ENCODE measurements around the gene PCSK9. TPM values are rescaled to one million over a fixed set of nuclear protein-coding genes. Genes with fewer than 3 reads are reported as not detected.
"Not testable (repeated sequence)": the region's sequence is repeated elsewhere in the genome, so short reads cannot be mapped to it uniquely, and the experiment has no call there.

PCSK9 gene
- total RNA-seq, 2 donors from 2014 or later, result 12.6 to 37.0 TPM

DNA sequence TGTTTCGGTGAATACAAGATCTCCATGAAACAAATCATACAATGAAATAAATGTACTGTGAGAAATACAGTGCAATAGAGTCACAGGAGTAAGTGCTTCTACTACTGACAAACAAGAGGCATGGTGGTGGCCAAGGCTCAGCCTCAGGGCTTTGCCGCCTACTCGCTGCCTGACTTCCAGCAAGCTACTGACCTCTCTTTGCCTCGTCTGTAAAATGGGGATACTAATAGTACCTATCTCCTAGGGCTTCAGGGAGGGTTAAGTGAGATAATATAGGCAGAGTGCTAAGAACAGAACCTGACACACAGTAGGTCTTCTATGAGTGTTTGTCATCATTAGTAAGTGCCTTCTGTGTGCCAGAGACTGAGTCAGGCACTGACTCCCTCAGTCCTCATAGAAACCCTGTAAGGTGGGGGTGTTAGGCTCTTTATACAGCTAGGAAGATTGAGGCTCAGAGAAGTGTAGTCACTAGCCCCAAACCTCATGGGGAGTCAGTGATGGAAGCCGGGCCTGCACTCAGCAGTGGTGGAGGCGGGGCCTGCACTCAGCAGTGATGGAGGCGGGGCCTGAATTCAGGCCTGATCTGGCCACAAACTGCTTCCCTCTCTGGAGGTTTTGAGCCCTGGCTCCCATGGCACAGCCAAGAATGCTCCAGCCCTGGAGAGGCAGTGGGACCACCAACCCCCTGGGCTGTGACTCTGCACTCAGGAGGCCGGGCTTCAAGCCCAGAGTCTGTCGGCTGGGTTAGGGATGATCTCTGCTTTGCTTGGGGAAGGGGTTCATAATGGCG is 33.8 kb upstream of the PCSK9 start:
- intact Hi-C loops (cut with DNase I, micrococcal nuclease), result no loop called here
- ATAC-seq (no peak), DNase-seq (no peak)

DNA sequence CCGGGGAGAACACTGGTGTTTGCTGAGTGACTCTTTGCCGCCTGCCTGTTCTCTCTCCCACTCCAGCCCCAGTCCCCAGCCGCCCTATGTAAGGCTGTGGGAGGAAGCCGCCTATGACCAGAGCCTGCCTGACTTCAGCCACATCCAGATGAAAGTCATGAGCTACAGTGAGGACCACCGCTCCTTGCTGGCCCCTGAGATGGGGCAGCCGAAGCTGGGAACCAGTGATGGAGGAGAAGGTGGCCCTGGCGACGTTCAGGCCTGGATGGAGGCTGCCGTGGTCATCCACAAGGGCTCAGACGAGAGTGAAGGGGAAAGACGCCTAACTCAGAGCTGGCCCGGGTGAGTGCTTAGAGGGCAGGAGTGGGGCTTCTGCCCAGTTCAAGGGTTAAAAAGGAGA is 32.4 kb upstream of the PCSK9 start:
- no peak for ATAC-seq
- intact Hi-C loops (cut with DNase I, micrococcal nuclease), result no loop called here
- DNase-seq, result no peak

DNA sequence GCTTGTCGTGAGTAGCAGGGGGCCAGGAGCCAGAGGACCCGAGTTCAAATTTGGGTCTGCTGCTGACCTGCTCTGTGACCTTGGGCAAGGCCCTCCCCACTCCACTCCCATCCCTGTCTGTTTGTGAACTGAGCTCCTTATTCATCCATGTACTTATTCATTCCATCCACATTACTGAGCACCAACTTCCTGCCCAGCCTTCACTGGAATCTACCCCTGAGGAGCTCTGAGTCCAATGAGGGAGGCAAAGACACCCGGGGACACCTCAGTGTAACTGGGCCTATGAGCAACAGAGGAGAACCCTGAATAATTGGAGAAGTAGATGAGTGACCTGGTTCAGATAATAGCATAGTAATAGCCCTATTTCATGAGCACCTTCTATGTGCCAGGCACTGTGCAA is 31.7 kb upstream of the PCSK9 start:
- ATAC-seq (no peak), DNase-seq (no peak)
- intact Hi-C loops (cut with DNase I, micrococcal nuclease), result no loop called here

DNA sequence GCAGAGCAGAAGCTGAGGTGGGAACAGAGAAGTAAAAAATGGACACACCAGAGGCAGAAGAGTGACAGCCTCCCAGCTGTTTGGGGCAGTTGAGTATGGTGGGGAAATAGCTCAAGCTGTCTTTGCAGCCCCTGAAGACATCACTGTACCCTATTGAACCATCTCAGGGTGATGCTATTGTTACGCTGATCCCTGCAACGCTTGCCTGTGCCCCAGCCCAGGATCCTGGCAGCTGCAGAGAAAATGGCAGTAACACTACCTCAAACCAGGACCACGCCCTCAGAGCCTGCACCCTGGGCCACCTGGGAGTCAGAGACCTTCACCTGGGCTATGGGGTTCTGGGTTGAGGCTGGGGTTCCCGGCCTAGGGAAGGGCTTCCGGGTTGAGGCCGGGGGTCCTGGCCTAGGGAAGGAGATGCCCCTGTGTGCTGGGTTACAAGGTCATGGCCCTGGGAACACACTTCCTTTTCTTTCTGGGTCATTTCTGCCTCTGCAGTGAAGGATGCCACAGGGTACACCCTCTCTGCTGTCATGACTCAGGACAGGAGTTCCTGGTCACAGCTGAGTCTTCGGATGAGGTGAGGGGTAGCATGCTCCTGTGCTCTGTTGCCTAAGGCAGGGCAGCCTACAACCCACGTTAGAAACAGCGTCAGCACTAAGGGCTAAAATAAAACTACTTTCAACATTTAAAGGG is 29.0 kb upstream of the PCSK9 start:
- ATAC-seq (no peak), DNase-seq (no peak)
- intact Hi-C loops (cut with DNase I, micrococcal nuclease), result no loop called here

DNA sequence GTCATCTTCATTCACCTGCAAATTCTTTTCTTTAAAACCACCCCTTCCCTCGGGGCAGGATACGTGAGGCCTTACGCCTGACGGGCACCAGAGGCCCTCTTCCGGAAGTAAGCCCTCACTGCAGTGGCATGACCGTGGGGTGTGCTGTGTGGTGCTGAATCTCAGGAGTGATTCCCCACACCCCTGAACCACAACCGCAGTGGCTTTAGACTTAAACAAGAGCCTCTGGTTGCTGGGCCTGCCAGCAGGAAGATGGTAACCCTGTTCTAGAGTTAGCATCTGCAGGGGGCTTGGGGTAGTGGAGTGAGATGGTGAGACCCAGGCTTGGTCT is 28.5 kb upstream of the PCSK9 start:
- intact Hi-C loops (cut with DNase I, micrococcal nuclease), result no loop called here
- DNase-seq (no peak), ATAC-seq (no peak)

DNA sequence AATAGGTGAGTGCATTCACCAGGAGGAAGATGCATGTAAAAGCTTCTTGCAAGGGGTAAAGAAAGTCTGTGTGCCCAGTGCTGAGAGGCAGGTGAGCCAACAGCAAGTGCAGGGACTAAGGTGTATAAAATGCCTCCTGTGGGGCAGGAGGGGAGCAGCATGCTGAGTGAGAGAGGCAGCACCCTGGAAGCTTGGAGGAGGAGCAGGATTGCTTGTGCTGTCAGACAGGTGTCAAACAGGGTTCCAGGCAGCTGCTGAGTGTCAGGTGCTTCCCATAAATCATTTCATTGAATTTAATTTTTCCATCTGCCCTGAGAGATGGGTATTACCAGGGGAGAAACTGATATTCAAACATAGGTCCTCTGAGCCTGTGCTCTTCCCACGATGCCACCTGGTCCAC is 26.7 kb upstream of the PCSK9 start:
- DNase-seq, result no peak
- ATAC-seq, result no peak
- intact Hi-C loops (cut with DNase I, micrococcal nuclease), result no loop called here

DNA sequence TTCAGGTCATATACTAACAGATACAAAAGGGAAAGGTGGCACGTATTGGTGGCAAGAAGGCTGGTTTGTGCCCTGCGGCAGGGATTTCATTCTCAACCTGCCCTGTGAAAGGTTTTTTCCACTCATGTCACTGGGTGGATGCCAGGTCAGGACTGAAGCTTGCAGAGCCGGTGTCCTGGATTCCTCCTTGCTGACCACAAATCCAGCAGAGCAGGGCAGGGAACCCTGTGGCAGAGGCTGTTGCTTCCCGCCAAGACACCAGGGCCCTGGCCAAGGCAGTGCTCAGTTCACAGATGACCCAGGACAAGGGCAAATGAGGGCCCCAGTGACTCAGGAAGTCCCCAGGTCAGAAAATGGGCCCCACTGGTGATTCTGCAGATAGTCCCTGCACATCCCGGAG is 24.2 kb upstream of the PCSK9 start:
- ATAC-seq (no peak), DNase-seq (no peak)
- intact Hi-C loops (cut with DNase I, micrococcal nuclease), result no loop called here

DNA sequence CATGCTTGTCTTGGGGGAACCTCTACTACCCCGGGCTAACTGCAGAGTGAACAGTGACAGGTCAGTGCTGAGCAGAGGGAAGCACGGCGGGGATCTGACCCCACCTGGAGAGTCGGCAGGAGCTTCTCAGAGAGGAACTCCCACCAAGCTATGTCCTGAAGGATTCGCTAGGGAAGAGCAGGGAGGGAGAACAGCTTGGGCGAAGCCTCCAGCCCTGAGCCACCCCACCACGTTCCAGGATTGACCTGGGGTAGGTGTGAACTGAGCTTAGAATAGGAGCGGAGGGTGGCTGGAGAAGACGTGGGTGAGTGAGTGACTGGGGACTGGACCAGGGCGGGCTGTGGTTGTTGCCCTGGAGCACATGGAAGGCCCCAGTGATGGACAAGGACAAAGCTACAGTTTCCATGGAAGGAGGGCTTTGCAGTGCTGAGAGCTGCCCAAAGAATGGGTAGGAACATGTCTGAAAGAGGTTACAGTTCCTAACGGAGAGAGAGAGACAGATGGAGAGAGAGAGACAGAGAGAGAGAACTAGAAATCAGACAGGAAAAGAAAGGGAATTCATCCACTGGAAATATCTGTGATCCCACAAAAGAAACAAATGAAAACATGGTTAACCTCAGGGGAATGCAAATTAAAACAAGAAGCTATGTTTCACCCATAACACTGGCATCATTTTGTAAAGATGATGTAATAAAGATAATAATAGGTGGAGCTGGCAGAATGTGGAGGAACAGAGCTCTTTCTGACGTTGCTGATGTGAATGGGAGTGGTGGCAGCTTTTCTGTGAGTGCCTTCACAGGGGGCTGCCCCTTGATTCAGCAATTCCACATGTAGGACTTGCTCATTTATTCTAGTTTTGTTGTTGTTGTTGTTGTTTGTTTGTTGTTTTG is 23.4 kb upstream of the PCSK9 start:
- DNase-seq (no peak), ATAC-seq (no peak)
- intact Hi-C loops (cut with DNase I, micrococcal nuclease), result no loop called here

DNA sequence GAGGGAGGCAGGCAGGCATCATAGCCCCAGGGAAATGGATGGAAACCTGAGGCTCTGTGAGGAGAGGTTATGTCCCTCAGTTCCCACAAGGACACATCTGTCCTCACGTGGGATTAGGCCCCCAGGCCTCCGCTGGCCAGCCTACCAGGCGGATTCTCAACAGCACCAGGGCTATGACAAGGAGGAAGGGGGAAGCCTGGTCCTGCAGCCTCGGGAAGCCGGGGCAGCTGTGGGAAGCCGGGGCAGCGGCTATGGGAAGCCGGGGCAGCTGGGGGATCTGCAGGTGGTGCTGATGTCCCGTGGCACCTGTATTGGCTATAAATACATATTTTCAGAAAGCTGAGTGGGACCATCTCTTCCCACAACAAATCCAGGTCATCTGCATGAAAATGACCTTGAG is 21.0 kb upstream of the PCSK9 start:
- no peak for ATAC-seq
- DNase-seq, result no peak
- intact Hi-C loops (cut with DNase I, micrococcal nuclease), result no loop called here

DNA sequence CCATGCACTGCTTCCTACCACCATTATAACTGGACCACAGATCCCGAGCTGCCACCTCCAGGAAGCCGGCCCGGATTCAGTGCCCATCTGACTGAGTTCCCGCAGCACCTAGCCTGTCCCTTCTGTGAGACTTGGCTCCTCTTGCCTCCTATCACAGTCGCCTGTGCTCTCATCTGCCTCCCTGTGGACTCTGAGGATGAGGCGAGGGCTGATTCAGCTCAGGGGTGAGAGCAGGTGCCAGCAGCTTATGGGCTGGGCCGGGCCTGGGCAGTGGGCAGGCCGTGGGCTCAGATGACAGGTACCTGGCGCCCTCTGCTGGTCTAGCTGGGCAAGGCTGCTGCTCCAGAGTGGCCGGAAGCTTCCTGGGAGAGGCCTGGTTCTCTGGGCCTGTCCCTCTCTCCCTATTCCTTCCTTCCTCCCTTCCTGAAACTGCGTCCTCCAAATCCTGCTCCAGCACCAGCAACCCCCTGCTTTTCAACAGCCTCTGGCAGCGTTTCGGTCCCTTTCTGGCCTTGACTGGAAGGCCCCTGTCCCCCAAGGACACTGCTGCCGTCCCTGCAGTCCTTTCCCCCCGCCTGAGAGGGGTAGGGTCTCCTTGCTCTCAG is 17.3 kb upstream of the PCSK9 start:
- intact Hi-C loops (cut with DNase I, micrococcal nuclease), result no loop called here
- ATAC-seq, result peak; percentile 99

DNA sequence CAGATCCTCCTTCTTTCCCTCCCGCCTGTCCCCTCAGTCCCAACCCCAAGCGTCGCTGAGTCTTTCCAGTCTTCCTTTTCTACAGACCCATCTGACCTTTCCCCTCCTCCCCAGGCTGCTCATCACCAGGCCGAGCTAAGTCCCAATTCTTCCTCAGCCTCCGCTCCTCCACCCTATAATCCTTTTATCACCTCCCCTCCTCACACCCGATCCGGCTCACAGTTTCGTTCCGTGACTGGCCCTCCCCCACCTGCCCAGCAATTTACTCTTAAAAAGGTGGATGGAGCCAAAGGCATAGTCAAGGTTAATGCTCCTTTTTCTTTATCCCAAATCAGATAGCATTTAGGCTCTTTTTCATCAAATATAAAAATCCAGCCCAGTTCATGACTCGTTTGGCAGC is 15.2 kb upstream of the PCSK9 start:
- ATAC-seq; DNase-seq; intact Hi-C loops (cut with DNase I, micrococcal nuclease): not testable (repeated sequence)

More for the DNA sequence above, 17.3 kb upstream of the PCSK9 start:
- DNase-seq, result peak; percentile 80 to 91

DNA sequence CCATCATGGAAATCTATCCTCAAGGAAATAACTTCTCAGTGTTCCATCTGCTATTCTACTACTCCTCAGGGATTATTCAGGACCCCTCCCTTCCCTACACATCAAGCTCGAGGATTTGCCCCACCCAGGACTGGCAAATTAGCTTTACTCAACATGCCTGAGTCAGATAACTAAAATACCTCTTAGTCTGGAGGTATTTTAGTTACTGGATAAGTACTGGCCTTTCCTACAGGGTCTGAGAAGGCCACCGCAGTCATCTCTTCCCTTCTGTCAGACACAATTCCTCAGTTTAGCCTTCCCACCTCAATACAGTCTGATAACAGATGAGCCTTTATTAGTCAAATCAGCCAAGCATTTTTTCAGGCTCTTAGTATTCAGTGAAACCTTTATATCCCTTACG is 12.7 kb upstream of the PCSK9 start:
- DNase-seq; intact Hi-C loops (cut with DNase I, micrococcal nuclease): not testable (repeated sequence)

DNA sequence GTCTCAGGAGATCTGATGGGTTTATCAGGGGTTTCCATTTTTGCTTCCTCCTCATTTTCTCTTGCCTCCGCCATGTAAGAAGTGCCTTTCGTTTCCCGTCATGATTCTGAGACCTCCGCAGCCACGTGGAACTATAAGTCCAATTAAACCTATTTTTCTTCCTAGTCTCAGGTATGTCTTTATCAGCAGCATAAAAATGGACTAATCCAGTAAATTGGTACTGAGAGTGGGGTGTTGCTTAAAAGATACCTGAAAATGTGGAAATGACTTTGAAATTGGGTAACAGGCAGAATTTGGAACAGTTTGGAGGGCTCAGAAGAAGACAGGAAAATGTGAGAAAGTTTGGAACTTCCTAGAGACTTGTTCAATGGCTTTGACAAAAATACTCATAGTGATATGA is 8.2 kb upstream of the PCSK9 start:
- DNase-seq; ATAC-seq; intact Hi-C loops (cut with DNase I, micrococcal nuclease): not testable (repeated sequence)

More for the DNA sequence above, 12.7 kb upstream of the PCSK9 start:
- ATAC-seq, result not testable (repeated sequence)

DNA sequence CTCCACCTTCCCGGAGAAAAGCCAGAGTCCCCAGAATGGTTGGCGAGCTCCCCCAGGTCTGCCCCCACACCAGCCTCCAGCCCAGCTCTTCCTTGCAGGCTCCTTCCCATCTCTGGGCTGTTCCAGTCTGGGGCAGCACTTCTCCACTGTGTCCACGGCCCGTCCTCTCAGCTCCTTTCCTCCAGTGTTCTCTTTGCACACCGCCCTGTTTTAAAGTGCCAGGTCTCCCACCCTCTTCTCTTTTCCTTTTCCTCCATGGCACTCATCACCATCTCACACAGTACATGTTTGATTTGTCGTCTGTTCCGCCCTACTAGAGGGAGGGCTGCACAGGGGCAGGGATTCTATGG is 6.1 kb upstream of the PCSK9 start:
- intact Hi-C loops (cut with DNase I, micrococcal nuclease), result no loop called here
- DNase-seq, result no peak
- no peak for ATAC-seq

DNA sequence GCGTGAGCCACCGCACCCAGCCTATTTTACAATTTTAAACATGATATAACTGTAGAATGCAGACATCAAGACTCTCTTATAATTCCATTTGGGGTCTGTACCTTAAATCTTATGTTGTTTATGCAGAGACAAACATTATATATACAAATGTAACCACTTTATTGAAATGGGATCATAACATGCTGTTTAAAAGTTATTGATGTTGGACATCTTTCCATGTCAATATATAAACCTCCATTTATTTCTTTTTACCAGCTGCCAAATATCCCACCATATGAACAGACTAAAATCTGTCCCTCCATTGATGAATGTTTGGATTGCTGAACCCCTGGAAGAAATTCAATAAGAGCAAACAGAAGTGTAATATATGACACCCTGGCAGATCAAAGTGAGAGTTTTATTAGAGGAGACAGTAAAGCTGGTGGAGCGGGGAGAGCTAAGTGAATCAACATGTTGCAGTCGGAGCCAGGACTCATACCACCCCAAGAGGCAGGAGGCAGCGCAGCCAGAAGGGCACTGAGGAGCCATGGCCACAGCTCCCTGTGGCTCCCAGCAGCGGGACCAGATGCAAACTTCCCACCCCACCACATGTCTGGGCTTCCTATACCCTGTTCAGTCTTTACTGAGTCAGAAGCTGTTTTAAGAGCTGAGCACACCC is 4.7 kb upstream of the PCSK9 start:
- ATAC-seq (no peak), DNase-seq (no peak)
- intact Hi-C loops (cut with DNase I, micrococcal nuclease), result no loop called here

DNA sequence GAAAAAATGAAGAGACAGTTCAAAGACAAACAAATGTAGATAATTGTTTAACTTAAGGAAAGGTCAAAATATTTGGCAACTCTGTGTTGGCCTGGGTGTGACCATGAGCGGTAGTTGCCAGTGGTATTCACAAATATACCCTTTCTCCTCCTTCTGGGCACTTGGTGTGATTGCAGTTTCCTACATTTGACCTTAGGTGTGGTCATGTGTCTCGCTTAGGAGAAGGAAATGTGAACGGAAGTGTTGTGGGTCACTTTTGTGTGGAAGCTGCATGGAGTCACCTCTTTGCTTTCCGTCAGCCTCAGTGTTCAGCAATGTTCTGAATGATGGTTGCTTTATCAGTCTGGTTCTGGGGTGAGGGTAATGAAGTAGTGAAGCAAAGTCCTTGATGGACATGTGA is 3.4 kb upstream of the PCSK9 start:
- ATAC-seq, result peak; percentile 21
- intact Hi-C loops (cut with DNase I, micrococcal nuclease), result no loop called here

DNA sequence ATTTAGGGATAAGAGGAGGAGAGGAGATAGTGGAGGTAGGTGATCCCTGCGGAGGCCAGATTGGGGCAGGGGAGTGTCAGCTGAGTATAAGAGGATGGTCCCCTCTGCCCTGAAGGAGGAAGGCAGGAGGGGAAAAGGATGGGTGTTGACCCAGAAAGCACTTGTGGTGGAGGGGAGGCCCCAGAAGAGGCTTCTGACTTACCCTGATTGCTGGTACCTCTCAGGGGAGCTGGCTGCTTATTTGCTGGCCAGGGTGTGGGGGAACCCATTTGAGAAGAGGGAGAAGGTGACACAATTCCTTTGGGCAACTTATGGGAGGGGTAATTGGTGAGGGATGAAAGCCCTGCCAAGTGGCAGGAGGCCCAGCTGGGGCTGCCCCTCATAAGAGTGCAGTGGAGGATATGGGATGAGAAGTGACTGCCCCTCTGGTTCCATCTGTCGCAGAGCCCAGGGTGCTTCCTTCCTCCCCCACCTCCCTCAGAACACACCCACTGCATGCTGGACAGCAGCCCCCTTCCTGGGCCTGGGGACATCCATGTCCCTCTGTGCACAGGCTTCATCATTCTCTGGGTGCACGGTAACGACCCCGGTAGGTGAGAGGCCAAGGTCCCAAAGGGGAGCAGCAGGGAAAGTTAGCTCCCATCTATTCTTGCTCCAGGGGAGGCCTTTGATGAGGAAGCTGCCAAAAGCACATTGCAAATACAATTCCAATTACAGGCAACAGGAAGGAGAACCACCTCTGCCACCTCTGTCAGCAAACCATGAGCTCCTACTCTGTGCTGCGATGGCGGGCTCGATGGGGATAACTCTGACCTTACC is 1.4 kb upstream of the PCSK9 start:
- DNase-seq (no peak), ATAC-seq (no peak)
- intact Hi-C loops (cut with DNase I, micrococcal nuclease), result no loop called here

More for the DNA sequence above, 3.4 kb upstream of the PCSK9 start:
- no peak for DNase-seq

DNA sequence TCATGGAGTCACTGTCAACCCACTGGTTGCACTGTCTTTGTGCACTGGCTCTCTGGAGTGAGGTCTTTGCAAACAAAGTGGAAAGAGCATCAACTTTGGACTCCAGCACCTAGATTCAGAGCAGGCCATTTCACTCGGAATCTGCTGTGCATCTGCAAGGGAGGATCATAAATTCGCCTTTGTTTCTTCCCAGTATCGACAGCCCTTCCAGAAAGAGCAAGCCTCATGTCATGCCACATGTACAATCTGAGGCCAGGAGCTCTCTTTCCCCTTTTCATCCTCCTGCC is 853 bp upstream of the PCSK9 start:
- ATAC-seq, result no peak
- no peak for DNase-seq
- intact Hi-C loops (cut with DNase I, micrococcal nuclease), result no loop called here

Data from left colon (tissue), 2 donors.